ENCODE measurements around the gene ARHGAP18.

Gene ARHGAP18

DNA sequence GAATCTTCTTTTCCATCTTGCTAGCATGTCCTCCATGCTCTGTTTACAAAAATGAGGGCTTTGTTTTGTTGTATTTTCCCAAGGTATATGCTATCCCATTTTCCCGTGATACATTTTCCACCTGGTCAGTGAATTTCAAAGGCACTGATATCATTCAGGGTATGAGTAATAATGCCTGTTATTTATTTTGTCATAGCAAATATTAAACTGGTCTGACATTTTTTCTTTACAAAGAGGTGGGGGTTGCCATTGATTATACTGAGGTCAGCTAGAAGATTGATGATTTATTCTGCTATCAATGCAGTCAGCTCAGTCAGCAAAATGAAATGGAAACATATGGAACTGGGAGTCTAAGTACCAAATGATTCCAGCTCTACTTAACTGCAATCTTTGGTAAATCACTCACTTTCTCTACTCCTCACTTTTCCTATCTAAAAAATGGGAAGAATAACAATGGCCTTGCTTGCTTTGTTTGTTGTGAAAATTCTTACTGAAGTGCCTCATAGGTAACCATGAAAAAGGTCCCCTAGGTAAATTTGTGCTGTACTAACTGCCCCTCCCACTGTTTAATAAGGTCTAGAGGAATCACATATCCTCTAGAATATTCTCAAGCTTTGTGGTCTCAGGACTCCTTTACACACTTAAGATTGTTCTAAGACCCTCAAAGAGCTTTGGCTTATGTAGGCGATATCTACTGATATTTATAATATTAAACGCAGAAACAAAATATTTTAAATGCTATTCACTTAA, 64.0 kb downstream of the ARHGAP18 start:
- peak overlapping the region in 1 of 11 experiments; percentile 28; a peak in 1 of 22 replicates for H3K27ac ChIP-seq
- peaks cover 0 to 8% (median 0%) of the 10 kb centered on the region in 11 experiments; a peak in 1 of 22 replicates for H3K9me3 ChIP-seq (replicated peaks in 1 of 11)
- H3K9ac ChIP-seq, result no peak overlapping the region
- H3K4me2 ChIP-seq, result peak overlapping the region in 3 of 11 experiments; percentile 20 to 74 (median 55); a peak in 5 of 22 replicates
- peaks cover under 1 to 63% (median 3%) of the 10 kb centered on the region in 10 experiments; a peak in 13 of 20 replicates for H3K4me1 ChIP-seq
- peaks cover 0 to 68% (median 0%) of the 10 kb centered on the region in 11 experiments; a peak in 4 of 22 replicates for H4K20me1 ChIP-seq
- no peak overlapping the region for H3K4me3 ChIP-seq
- no peak for TF ChIP-seq Cebpa-rat (IDR thresholded peaks at IDR 0.05)
- no peaks in the 10 kb centered on the region for H3K27me3 ChIP-seq
- H3K36me3 ChIP-seq, result peaks cover 0 to 45% (median 0%) of the 10 kb centered on the region in 11 experiments; a peak in 6 of 22 replicates

DNA sequence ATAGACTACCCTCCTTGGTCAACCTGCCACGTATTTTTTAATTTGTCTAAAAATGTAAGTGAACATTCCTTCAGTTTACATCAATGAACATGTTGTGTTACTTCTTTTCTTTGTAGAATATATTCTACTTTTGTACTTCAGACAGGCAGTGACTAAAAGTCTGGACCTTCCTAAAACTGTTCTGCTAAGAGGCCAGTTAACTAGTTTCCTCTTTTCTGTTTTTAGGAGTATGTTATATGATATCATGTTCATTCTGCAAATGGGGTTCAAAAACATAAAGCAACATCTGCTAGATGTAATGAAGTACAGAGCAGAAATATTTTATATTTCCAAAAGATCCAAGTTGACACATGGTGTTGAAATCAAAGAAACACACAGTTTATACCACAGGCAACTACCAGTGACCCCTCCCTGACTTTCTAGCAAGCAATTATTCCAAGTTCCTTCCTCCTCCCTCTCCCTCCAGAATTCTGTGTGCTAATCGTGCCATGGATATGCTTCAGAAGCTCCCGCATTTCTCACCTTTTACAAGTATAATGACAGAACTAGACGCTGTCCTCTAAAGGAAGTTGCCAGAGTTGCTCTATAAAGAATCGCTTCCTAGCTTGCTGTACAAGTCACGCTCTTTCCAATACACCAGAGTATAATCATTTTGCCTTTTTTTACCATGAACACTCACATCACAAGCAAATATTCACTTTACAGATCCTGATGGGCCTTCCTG, 64.7 kb downstream of the ARHGAP18 start:
- H3K4me2 ChIP-seq, result peak overlapping the region in 3 of 11 experiments; percentile 20 to 74 (median 60); a peak in 5 of 22 replicates
- no peaks in the 10 kb centered on the region for H3K27me3 ChIP-seq
- no peak overlapping the region for H3K4me3 ChIP-seq
- H3K9me3 ChIP-seq (replicated peaks in 1 of 11), result peaks cover 0 to 8% (median 0%) of the 10 kb centered on the region in 11 experiments; a peak in 1 of 22 replicates
- H3K27ac ChIP-seq, result peak overlapping the region in 2 of 11 experiments; percentile 10 to 28; a peak in 1 of 22 replicates
- peaks cover 0 to 63% (median 0%) of the 10 kb centered on the region in 10 experiments; a peak in 6 of 20 replicates for H3K4me1 ChIP-seq
- H4K20me1 ChIP-seq, result peaks cover 0 to 61% (median 0%) of the 10 kb centered on the region in 11 experiments; a peak in 4 of 22 replicates
- H3K9ac ChIP-seq, result no peak overlapping the region
- peaks cover 0 to 45% (median 0%) of the 10 kb centered on the region in 11 experiments; a peak in 6 of 22 replicates for H3K36me3 ChIP-seq
- no peak for TF ChIP-seq Cebpa-rat (IDR thresholded peaks at IDR 0.05)

DNA sequence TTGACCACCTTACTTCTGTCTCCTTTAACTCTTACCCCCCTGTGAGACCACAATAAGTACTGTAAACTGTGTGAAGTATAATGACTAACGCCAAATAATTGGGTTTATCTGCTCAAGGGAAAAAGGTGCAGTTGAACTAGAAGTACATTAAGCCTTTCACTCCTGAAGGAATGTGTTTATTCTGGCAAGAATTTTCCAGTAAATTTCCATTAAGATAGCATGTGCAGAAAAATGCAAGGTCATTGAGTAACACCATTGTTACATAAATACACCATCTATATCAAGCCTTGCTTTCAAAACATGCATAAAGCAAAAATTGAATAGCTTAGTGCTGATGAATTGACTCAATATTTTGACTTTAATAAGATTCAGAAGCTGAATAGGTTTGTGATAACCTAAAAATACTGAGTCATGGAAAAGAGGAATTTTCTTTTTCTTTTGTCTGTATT, 65.4 kb downstream of the ARHGAP18 start:
- 0 out of 22 replicates have a peak overlapping the region, but pooled peaks of 1 of the 11 experiments have one; percentile 10 for H3K27ac ChIP-seq
- peak overlapping the region in 2 of 11 experiments; percentile 60 to 74; a peak in 4 of 22 replicates for H3K4me2 ChIP-seq
- H4K20me1 ChIP-seq, result peaks cover 0 to 58% (median 0%) of the 10 kb centered on the region in 11 experiments; a peak in 4 of 22 replicates
- peaks cover 0 to 8% (median 0%) of the 10 kb centered on the region in 11 experiments; a peak in 1 of 22 replicates for H3K9me3 ChIP-seq (replicated peaks in 1 of 11)
- peaks cover 0 to 45% (median 0%) of the 10 kb centered on the region in 11 experiments; a peak in 6 of 22 replicates for H3K36me3 ChIP-seq
- TF ChIP-seq Cebpa-rat (IDR thresholded peaks at IDR 0.05), result no peak
- peaks cover 0 to 67% (median 0%) of the 10 kb centered on the region in 10 experiments; a peak in 6 of 20 replicates for H3K4me1 ChIP-seq
- H3K4me3 ChIP-seq, result no peak overlapping the region
- no peak overlapping the region for H3K9ac ChIP-seq
- no peaks in the 10 kb centered on the region for H3K27me3 ChIP-seq

- H3K4me1 ChIP-seq, result peaks cover 0 to 73% (median 0%) of the 10 kb centered on the region in 10 experiments; a peak in 6 of 20 replicates
- peaks cover 0 to 57% (median 0%) of the 10 kb centered on the region in 11 experiments; a peak in 4 of 22 replicates for H4K20me1 ChIP-seq
- H3K27me3 ChIP-seq, result no peaks in the 10 kb centered on the region
- peak overlapping the region in 2 of 11 experiments; percentile 60 to 74; a peak in 4 of 22 replicates for H3K4me2 ChIP-seq
- no peak for TF ChIP-seq Cebpa-rat (IDR thresholded peaks at IDR 0.05)
- peak overlapping the region in 1 of 11 experiments; percentile 3; a peak in 1 of 22 replicates for H3K27ac ChIP-seq
- no peak overlapping the region for H3K9ac ChIP-seq
- H3K4me3 ChIP-seq, result no peak overlapping the region
- H3K36me3 ChIP-seq, result peaks cover 0 to 45% (median 0%) of the 10 kb centered on the region in 11 experiments; a peak in 6 of 22 replicates
- peaks cover 0 to 8% (median 0%) of the 10 kb centered on the region in 11 experiments; a peak in 1 of 22 replicates for H3K9me3 ChIP-seq (replicated peaks in 1 of 11)
These were observed 66.0 kb downstream of the ARHGAP18 start for GRCh38 chr6:129643968-129644367.

DNA sequence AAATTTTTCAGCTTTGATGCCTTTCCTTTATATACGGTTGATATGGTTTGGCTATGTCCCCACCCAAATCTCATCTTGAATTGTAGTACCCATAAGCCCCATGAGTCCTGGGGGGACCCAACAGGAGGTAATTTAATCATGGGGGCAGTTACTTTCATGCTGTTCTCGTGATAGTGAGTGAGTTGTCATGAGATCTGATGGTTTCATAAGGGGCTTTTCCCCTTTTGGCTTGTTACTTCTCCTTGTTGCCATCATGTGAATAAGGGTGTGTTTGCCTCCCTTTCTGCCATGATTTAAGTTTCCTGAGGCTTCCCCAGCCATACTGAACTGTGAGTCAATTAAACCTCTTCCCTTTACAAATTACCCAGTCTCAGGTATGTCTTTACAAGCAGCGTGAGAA, 66.8 kb downstream of the ARHGAP18 start:
- Histone ChIP-seq H3K4me2 (peak overlapping the region in 2 of 11 experiments; percentile 43 to 74; a peak in 4 of 22 replicates), H3K9me3 (replicated peaks in 1 of 11) (peaks cover 0 to 8% (median 0%) of the 10 kb centered on the region in 11 experiments; a peak in 1 of 22 replicates)

GRCh38 chr6:129642322-129642721, 67.7 kb downstream of the ARHGAP18 start:
- no peak for TF ChIP-seq Cebpa-rat (IDR thresholded peaks at IDR 0.05)
- H3K9ac ChIP-seq, result no peak overlapping the region
- no peak overlapping the region for H3K27ac ChIP-seq
- H3K36me3 ChIP-seq, result peaks cover 0 to 50% (median 0%) of the 10 kb centered on the region in 11 experiments; a peak in 10 of 22 replicates
- peaks cover 0 to 43% (median 0%) of the 10 kb centered on the region in 11 experiments; a peak in 3 of 22 replicates for H4K20me1 ChIP-seq
- peak overlapping the region in 2 of 11 experiments; percentile 12 to 31; a peak in 2 of 22 replicates for H3K4me2 ChIP-seq
- H3K27me3 ChIP-seq, result no peaks in the 10 kb centered on the region
- peaks cover 0 to 8% (median 0%) of the 10 kb centered on the region in 11 experiments; a peak in 1 of 22 replicates for H3K9me3 ChIP-seq (replicated peaks in 1 of 11)
- H3K4me3 ChIP-seq, result no peak overlapping the region
- H3K4me1 ChIP-seq, result peaks cover 0 to 90% (median 0%) of the 10 kb centered on the region in 10 experiments; a peak in 6 of 20 replicates

More for the DNA sequence above, 66.8 kb downstream of the ARHGAP18 start:
- Histone ChIP-seq H3K27me3 (no peaks in the 10 kb centered on the region), H3K27ac (peak overlapping the region in 1 of 11 experiments; percentile 3; a peak in 1 of 22 replicates), H4K20me1 (peaks cover 0 to 49% (median 0%) of the 10 kb centered on the region in 11 experiments; a peak in 4 of 22 replicates), H3K9ac (no peak overlapping the region), H3K36me3 (peaks cover 0 to 44% (median 0%) of the 10 kb centered on the region in 11 experiments; a peak in 8 of 22 replicates), H3K4me1 (peaks cover 0 to 81% (median 0%) of the 10 kb centered on the region in 10 experiments; a peak in 6 of 20 replicates), H3K4me3 (no peak overlapping the region)
- TF ChIP-seq Cebpa-rat (IDR thresholded peaks at IDR 0.05), result no peak

- peaks cover 0 to 60% (median 0%) of the 10 kb centered on the region in 11 experiments; a peak in 11 of 22 replicates for H3K36me3 ChIP-seq
- TF ChIP-seq Cebpa-rat (IDR thresholded peaks at IDR 0.05), result no peak
- H3K4me1 ChIP-seq, result peaks cover 0 to 95% (median 0%) of the 10 kb centered on the region in 10 experiments; a peak in 6 of 20 replicates
- H3K27me3 ChIP-seq, result no peaks in the 10 kb centered on the region
- peaks cover 0 to 36% (median 0%) of the 10 kb centered on the region in 11 experiments; a peak in 2 of 22 replicates for H4K20me1 ChIP-seq
- peak overlapping the region in 1 of 11 experiments; percentile 20; a peak in 1 of 22 replicates for H3K4me2 ChIP-seq
- H3K4me3 ChIP-seq, result no peak overlapping the region
- peaks cover 0 to 8% (median 0%) of the 10 kb centered on the region in 11 experiments; a peak in 1 of 22 replicates for H3K9me3 ChIP-seq (replicated peaks in 1 of 11)
- H3K9ac ChIP-seq, result no peak overlapping the region
- H3K27ac ChIP-seq, result no peak overlapping the region
These were observed 68.6 kb downstream of the ARHGAP18 start for GRCh38 chr6:129641344-129641743.

DNA sequence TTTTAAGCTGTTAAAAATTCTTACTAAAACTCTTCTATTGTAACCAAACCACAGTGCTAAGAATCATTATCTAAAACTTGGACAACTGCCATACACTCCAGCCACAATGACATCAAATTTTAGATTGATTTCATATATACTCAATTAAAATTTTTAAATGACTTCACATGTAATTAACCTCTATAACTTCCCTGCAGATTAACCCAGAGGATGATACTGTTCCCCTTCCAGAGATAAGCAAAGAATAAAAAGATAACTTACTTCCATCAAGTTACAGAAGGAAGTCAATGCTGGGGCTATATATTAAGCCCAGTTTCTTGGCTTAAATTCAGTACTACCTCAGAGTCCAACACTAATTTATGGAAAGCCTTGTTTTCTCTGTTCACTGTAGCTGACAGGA, 71.3 kb downstream of the ARHGAP18 start:
- Histone ChIP-seq H3K4me2 (peak overlapping the region in 2 of 11 experiments; percentile 29 to 33; a peak in 2 of 22 replicates), H3K9ac (no peak overlapping the region), H3K27ac (no peak overlapping the region), H3K4me1 (peaks cover 0 to 95% (median 0%) of the 10 kb centered on the region in 10 experiments; a peak in 8 of 20 replicates), H3K4me3 (no peak overlapping the region), H3K36me3 (peaks cover 0 to 85% (median 0%) of the 10 kb centered on the region in 11 experiments; a peak in 11 of 22 replicates), H3K27me3 (no peaks in the 10 kb centered on the region), H4K20me1 (peaks cover 0 to 25% (median 0%) of the 10 kb centered on the region in 11 experiments; a peak in 2 of 22 replicates), H3K9me3 (replicated peaks in 1 of 11) (peaks cover 0 to 8% (median 0%) of the 10 kb centered on the region in 11 experiments; a peak in 1 of 22 replicates)
- no peak for TF ChIP-seq Cebpa-rat (IDR thresholded peaks at IDR 0.05)

Measured in BLaER1 treated with 17β-estradiol and CSF1 and Interleukin-3, amounts not matched to agents 10 nM and 100 nM (cell line).